ENCODE results near the gene KIAA1958. TPM values are rescaled to one million over a fixed set of nuclear protein-coding genes. Genes with fewer than 3 reads are reported as not detected.

Gene KIAA1958, protein sequence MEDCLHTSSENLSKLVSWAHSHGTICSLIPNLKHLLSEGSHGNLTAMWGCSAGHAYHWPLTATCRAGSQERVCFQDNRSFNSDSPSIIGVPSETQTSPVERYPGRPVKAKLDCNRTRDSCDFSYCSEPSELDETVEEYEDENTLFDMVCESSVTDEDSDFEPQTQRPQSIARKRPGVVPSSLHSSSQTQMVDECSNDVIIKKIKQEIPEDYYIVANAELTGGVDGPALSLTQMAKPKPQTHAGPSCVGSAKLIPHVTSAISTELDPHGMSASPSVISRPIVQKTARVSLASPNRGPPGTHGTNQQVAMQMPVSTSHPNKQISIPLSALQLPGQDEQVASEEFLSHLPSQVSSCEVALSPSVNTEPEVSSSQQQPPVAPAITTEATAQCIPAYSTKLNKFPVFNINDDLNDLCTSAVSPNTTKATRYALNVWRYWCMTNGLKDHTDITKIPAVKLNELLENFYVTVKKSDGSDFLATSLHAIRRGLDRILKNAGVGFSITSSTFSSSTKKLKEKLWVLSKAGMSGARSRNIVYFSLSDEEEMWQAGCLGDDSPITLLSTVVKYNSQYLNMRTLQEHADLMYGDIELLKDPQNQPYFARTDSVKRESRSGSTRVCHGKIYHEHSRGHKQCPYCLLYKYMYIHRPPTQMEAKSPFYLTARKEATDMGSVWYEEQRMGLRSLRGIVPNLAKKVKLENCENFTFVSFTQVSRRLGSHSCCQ
- 5.3 TPM for total RNA-seq
- long read RNA-seq, partial matches to known transcripts, result 1 of 11 reads
- long read RNA-seq, other reads (novel, unspliced or antisense), result 9 of 11 reads

DNA sequence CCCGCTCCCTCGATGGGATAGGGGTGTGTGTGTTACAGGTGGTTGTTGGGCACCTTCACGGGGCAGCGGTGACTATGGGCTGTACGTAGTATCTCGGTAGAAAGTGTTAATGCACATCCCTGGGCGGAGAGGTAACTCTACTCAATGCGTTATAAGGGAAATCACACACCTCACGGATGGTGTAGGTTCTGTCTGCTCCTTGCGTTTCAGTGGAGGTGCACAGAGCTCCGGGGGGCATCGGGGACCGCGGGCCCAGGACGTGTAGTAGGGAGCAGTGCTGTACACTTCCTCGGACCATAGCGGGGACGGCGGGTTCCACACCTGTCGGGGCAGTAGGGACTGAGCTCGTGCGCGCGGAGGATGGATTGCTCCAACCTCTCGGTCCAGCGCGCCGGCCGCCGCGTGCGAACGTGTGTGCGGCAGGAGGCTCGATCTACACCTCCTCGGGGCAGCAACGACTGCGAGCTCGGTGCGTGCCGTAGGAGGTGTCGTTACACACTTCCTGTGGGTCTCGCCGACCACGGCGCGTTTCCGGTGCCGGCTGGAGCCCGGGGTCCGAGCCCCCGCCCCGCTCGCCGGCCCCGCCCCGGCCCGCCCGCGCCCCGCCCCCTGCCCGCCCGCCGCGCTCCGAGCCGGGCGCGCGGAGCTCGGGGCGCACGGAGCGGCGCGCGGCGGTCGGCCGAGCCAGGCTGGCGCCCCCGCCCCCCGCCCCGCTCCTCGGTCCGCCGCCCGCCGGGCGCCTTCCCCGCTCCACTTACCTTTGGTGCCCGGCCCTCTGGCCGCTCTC is at the start of gene KIAA1958:
KIAA1958 (plus strand) TSS at position 607 of the 787 bp plus-strand sequence. CDS start 87,254 bp downstream, outside the sequence.
- intact Hi-C loops (cut with DNase I), result loop anchor here (10.0 kb wide), 1 partner anchor 102 kb away; the partner anchor contains the start of gene HSDL2
- DNase-seq (ENCODE audit: low spot score), result peak; percentile 91

GRCh38 chr9:112437406-112437805 is 49.2 kb upstream of the KIAA1958 start:
- intact Hi-C loops (cut with DNase I), result no loop called here
- no peak for DNase-seq (ENCODE audit: low spot score)

GRCh38 chr9:112439171-112439570 is 47.5 kb upstream of the KIAA1958 start:
- intact Hi-C loops (cut with DNase I), result no loop called here
- DNase-seq (ENCODE audit: low spot score), result no peak

DNA sequence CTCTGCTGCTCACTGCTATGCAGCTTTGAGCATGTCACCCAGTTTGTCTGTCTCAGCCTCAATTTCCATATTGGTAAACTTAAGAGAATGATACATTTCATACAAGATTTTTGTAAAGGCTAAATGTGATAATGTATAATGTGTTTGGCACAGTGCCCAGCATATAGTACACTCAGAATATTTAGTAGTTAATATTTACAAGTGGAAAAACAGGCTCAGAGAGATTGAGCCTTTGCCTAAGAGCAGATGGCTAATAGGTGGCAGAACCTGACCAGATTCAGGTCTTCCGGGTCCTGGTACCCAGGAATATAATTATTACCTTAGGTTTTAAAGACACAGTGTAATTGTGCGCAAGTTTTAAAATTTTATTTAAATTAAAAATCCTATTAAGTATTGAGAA is 46.8 kb upstream of the KIAA1958 start:
- no peak for DNase-seq (ENCODE audit: low spot score)
- intact Hi-C loops (cut with DNase I), result loop anchor here (10.0 kb wide), 2 partner anchors 275 to 375 kb away; partner anchors contain the start of gene INIP

- no peak for DNase-seq (ENCODE audit: low spot score)
- intact Hi-C loops (cut with DNase I), result loop anchor here (10.0 kb wide), 2 partner anchors 272 to 372 kb away; partner anchors contain the start of gene INIP
These were observed 43.4 kb upstream of the KIAA1958 start for GRCh38 chr9:112443200-112443599.

GRCh38 chr9:112443636-112444035 is 43.0 kb upstream of the KIAA1958 start:
- intact Hi-C loops (cut with DNase I), result loop anchor here (10.0 kb wide), 2 partner anchors 271 to 371 kb away; partner anchors contain the start of gene INIP
- no peak for DNase-seq (ENCODE audit: low spot score)

- intact Hi-C loops (cut with DNase I), result loop anchor here (10.0 kb wide), 2 partner anchors 270 to 370 kb away; partner anchors contain the start of gene INIP
- DNase-seq (ENCODE audit: low spot score), result no peak
These were observed 41.4 kb upstream of the KIAA1958 start for GRCh38 chr9:112445196-112445595.

DNA sequence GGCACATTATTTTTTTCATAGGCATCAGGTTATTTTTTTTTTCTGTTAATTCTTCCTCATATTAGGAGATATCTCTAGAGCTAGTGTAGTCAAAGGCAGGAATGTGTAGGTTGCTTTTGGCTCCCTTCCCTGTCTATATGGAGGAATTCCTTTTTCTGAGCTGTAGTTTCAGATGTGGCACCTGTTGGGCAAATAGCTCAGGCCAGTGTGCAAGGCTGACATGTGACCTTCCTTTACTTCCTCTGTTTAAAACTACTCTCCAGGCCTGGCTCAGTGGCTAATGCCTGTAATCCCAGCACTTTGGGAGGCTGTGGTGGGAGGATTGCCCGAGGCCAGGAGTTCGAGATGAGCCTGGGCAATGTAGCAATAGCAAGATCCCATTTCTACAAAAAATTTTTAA is 40.5 kb upstream of the KIAA1958 start:
- intact Hi-C loops (cut with DNase I), result loop anchor here (10.0 kb wide), 2 partner anchors 269 to 369 kb away; partner anchors contain the start of gene INIP
- DNase-seq (ENCODE audit: low spot score), result no peak

- intact Hi-C loops (cut with DNase I), result loop anchor here (10.0 kb wide), 2 partner anchors 268 to 368 kb away; partner anchors contain the start of gene INIP
- DNase-seq (ENCODE audit: low spot score), result no peak
These were observed 40.1 kb upstream of the KIAA1958 start for GRCh38 chr9:112446526-112446925.

GRCh38 chr9:112447283-112447761 is 39.3 kb upstream of the KIAA1958 start:
- DNase-seq (ENCODE audit: low spot score), result no peak
- intact Hi-C loops (cut with DNase I), result loop anchor here (10.0 kb wide), 2 partner anchors 267 to 367 kb away; partner anchors contain the start of gene INIP

GRCh38 chr9:112462855-112463254 is 23.8 kb upstream of the KIAA1958 start:
- intact Hi-C loops (cut with DNase I), result no loop called here
- no peak for DNase-seq (ENCODE audit: low spot score)

DNA sequence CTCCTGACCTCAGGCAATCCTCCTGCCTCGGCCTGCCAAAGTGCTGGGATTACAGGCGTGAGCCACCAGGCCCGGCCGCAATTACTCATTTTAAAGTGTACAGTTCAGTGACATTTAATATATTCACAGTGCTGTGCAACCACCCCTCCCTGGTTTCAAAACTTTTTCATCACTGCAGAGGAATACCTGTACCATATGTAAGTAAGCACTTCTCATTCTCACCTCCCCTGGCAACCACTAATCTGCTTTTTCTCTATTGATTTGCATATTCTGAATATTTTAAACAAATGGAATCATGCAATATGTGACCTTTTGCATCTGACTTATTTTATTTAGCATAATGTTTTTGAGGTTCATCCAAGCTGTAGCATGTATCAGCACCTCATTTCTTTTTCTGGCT is 21.3 kb upstream of the KIAA1958 start:
- intact Hi-C loops (cut with DNase I), result no loop called here
- no peak for DNase-seq (ENCODE audit: low spot score)

DNA sequence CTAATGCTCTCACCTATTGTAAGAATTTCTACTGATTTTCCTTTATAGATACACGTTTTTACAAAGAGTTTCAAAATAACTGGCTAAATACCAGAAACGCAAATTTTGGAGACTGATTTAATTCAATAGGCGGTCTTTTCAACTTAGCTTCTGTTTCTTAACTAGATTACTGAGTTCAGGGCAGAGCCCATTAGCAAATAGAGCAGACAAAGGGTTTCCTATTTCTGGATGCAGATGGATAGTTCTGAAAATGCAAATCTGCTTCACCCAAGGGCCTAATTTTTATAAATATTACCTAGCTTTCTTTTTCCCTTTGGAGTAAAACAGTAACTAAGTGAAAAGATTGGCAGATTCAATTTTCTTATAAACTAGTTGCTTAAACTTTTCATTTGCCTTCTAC is 13.6 kb upstream of the KIAA1958 start:
- DNase-seq (ENCODE audit: low spot score), result no peak
- intact Hi-C loops (cut with DNase I), result no loop called here

DNA sequence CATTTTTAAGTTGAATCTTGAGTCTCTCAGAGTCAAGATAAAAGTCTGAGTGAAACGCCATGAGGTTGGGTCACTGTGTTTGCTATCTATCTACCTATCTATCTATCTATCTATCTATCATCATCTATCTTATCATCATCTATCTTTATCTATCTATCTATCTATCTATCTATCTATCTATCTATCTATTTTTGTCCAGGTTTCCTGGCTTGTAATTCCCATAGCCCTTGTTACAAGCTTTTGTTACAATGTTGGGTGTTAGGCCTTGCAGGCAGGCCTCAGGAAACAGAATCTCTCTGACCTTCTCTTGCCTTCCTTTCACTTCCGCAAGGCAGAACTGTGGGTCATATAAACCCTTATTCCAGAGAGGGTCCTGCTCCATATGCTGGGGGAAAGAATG is 12.6 kb upstream of the KIAA1958 start:
- DNase-seq (ENCODE audit: low spot score), result no peak
- intact Hi-C loops (cut with DNase I), result no loop called here

DNA sequence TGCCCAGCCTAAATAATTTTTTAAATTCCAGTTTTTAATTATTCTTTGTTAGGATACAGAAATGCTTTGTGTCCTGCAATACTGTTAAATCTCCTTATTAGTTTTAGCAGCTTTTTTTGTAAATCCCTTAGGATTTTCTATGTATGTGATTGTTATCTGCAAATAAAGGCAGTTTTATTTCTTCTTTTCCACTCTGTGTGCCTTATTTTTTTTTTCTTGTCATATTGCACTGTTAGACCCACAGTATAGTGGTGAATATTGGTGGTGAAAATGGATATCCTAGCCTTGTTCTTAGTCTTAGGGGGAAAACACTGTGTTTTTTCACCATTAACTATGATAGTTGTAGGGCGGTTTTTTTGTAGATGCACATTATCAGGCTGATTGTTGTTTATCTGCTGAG is 11.3 kb upstream of the KIAA1958 start:
- intact Hi-C loops (cut with DNase I), result no loop called here
- no peak for DNase-seq (ENCODE audit: low spot score)

GRCh38 chr9:112477330-112477729 is 9.3 kb upstream of the KIAA1958 start:
- DNase-seq (ENCODE audit: low spot score), result no peak
- intact Hi-C loops (cut with DNase I), result no loop called here

- intact Hi-C loops (cut with DNase I), result no loop called here
- DNase-seq (ENCODE audit: low spot score), result no peak
These were observed 7.4 kb upstream of the KIAA1958 start for GRCh38 chr9:112479221-112479620.

GRCh38 chr9:112484607-112485006 is 2.0 kb upstream of the KIAA1958 start:
- intact Hi-C loops (cut with DNase I), result loop anchor here (10.0 kb wide), 1 partner anchor 100 kb away; the partner anchor contains the start of gene HSDL2
- no peak for DNase-seq (ENCODE audit: low spot score)

DNA sequence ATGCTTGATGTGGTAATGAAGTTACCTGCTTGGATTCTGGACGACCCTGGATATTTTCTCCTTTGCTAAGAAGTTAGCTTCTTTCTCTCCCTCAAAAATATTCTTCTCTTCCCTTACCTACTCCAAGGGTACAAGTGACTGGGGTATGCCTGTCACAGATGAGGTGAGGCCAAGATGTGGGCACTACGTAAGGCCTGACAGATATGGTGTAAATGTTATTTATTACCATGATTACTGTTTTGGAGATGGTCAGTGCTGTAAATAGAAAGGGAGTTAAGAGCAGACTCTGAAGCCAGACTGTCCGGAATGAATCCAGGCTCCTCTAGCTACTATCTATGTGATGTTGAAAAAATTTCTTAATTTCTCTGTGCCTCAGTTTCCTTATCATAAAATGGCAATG is 1.1 kb upstream of the KIAA1958 start:
- no peak for DNase-seq (ENCODE audit: low spot score)
- intact Hi-C loops (cut with DNase I), result loop anchor here (10.0 kb wide), 1 partner anchor 101 kb away; the partner anchor contains the start of gene HSDL2

Measured in cardiac septum (tissue), 1 donor.